ENCODE results near the gene CABP5.

DNA sequence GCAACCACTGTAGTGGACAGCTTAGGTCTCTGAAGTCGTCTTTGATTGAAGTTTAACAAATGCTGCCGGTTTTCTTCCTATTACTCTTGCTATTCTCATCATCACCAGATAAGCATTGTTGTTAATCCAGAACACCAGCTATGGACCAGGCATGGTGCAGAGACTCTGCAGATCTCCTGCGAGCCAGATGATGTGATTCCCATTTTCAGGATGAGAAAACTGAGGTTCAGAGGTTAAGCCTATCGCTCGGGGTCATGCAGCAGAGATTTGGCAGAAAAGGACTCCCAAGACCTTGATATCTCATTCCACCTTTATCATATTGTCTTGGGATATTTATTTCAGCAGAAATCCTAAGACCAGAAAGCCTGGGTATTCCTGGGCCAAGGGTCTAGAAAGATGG, 16.5 kb upstream of the CABP5 start:
- TF ChIP-seq, protein P1, sequence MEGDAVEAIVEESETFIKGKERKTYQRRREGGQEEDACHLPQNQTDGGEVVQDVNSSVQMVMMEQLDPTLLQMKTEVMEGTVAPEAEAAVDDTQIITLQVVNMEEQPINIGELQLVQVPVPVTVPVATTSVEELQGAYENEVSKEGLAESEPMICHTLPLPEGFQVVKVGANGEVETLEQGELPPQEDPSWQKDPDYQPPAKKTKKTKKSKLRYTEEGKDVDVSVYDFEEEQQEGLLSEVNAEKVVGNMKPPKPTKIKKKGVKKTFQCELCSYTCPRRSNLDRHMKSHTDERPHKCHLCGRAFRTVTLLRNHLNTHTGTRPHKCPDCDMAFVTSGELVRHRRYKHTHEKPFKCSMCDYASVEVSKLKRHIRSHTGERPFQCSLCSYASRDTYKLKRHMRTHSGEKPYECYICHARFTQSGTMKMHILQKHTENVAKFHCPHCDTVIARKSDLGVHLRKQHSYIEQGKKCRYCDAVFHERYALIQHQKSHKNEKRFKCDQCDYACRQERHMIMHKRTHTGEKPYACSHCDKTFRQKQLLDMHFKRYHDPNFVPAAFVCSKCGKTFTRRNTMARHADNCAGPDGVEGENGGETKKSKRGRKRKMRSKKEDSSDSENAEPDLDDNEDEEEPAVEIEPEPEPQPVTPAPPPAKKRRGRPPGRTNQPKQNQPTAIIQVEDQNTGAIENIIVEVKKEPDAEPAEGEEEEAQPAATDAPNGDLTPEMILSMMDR (IDR thresholded peaks at IDR 0.05; ENCODE audit: borderline replicate concordance, extremely low read depth, low read length, poor library complexity, severe bottlenecking): no peak
- no peak for TF ChIP-seq EZH2 (IDR thresholded peaks at IDR 0.05; ENCODE audit: borderline replicate concordance, low read depth, low read length, severe bottlenecking)
